Panc1 (cell line): Measurements from ENCODE around the gene CHCHD3. TPM values are rescaled to one million over a fixed set of nuclear protein-coding genes. Genes with fewer than 3 reads are reported as not detected.

Experiments used
- ATAC-seq: fragments of 200-7000 bp; cut with Tn5 transposase; 2 replicates; pipeline ENCODE4 v1.9.1; 2020; ENCODE audit warnings: mild to moderate bottlenecking, moderate library complexity
- BruUV-seq: library from RNA; stranded (reverse); fragments of 400-500 nt; replicated peaks from 2 replicates; lab custom pipeline; 2021; lab: Mats Ljungman, UMichigan
- CTCF ChIA-PET: fragments of 300-600 bp; sonication (Branson Sonifier 250); formaldehyde crosslinking; loops from one replicate; lab custom pipeline; 2022; ENCODE audit warnings: antibody characterized with exemption; lab: Charles Lee
- POLR2A ChIA-PET: fragments of 300-600 bp; sonication (Branson Sonifier 250); formaldehyde crosslinking; loops from one replicate; lab custom pipeline; 2022; ENCODE audit warnings: antibody characterized with exemption; lab: Charles Lee
- DNase-seq: peaks from one replicate; pipeline ENCODE4 v3.0.0-alpha.2; 2010; ENCODE audit warnings: low read depth, low spot score
- H3K27ac ChIP-seq: 2 replicates; pipeline ENCODE4 v1.5.1; 2011; ENCODE audit warnings: mild to moderate bottlenecking, low read length, inconsistent platforms
- H3K27me3 ChIP-seq: fragments of 200-500 bp; sonication (Bioruptor generic); 2 replicates; pipeline ENCODE4 v1.6.0; 2014; ENCODE audit warnings: low read length, inconsistent platforms; ENCODE audit not compliant: control insufficient read depth, insufficient read depth
- H3K36me3 ChIP-seq: fragments of 200-500 bp; sonication (Bioruptor generic); 2 replicates; pipeline ENCODE4 v1.5.1; 2014; ENCODE audit warnings: inconsistent platforms, mild to moderate bottlenecking, low read length, moderate library complexity; ENCODE audit not compliant: control insufficient read depth, insufficient read depth
- H3K4me1 ChIP-seq: 2 replicates; pipeline ENCODE4 v1.5.1; 2011; ENCODE audit warnings: inconsistent platforms, mild to moderate bottlenecking, low read length, moderate library complexity; ENCODE audit not compliant: control insufficient read depth, insufficient read depth
- H3K4me3 ChIP-seq, 2 experiments: 2 replicates each; pipeline ENCODE4 v1.5.1; 2011 to 2012; ENCODE audit warnings: low read depth in 2 of 2, low read length in 2 of 2, mild to moderate bottlenecking in 2 of 2, inconsistent platforms in 1 of 2, moderate library complexity in 1 of 2
- H3K9me3 ChIP-seq: fragments of 200-500 bp; sonication (Bioruptor generic); 2 replicates; pipeline ENCODE4 v1.5.1; 2014; ENCODE audit warnings: low read depth, mild to moderate bottlenecking, inconsistent platforms, low read length, moderate library complexity; ENCODE audit not compliant: control insufficient read depth, insufficient read depth
- CTCF ChIP-seq: fragments of 450-650 bp; IDR thresholded peaks from 2 replicates; pipeline ENCODE4 v1.5.1; 2017; ENCODE audit warnings: mild to moderate bottlenecking
- POLR2AphosphoS5 ChIP-seq: IDR thresholded peaks from 2 replicates; pipeline ENCODE4 v1.6.1; 2012; ENCODE audit warnings: mild to moderate bottlenecking, low read depth, low read length, moderate library complexity
- REST ChIP-seq, 2 experiments: IDR thresholded peaks; 2 replicates each; pipeline ENCODE4 v1.6.1; 2011 to 2012; ENCODE audit warnings: low read depth in 2 of 2, control low read depth in 1 of 2, low read length in 1 of 2, mild to moderate bottlenecking in 1 of 2, moderate library complexity in 1 of 2; ENCODE audit not compliant: insufficient read depth in 1 of 2
- SIN3A ChIP-seq: IDR thresholded peaks from 2 replicates; pipeline ENCODE4 v1.6.1; 2012; ENCODE audit warnings: low read depth, mild to moderate bottlenecking, low read length, moderate library complexity, borderline replicate concordance; ENCODE audit not compliant: insufficient read depth
- TCF7L2 ChIP-seq: IDR thresholded peaks from 2 replicates; pipeline ENCODE4 v1.6.1; 2011; ENCODE audit warnings: mild to moderate bottlenecking, low read depth, low read length, inconsistent platforms
- in situ Hi-C: cut with HindIII; loops from 2 replicates; pipeline ENCODE4 v1.10.0; 2016; ENCODE audit warnings: low sequenced_read_pairs, low pct_unique_long_range_greater_than_20kb
- intact Hi-C: fragments of 100-400 bp; cut with micrococcal nuclease; formaldehyde crosslinking; loops from one replicate; pipeline ENCODE4 v1.10.0; 2022; ENCODE audit not compliant: unreplicated experiment
- total RNA-seq: library from RNA; stranded (reverse); gene quantifications from one replicate; pipeline ENCODE4 v1.2.1, GENCODE V29; 2021; ENCODE audit not compliant: unreplicated experiment

CHCHD3 gene
- total RNA-seq, 1 experiment from 2014 or later, result 109 TPM

GRCh38 chr7:132828502-132828901 is 253.4 kb downstream of the CHCHD3 start:
- ChIA-PET CTCF (no interaction called here), POLR2A (no interaction called here)

GRCh38 chr7:132825932-132826835 is 255.7 kb downstream of the CHCHD3 start:
- intact Hi-C loops, result no loop called here
- H3K4me3 ChIP-seq, result no peak overlapping the region
- no peak overlapping the region for H3K27ac ChIP-seq
- in situ Hi-C loops, result no loop called here
- H3K36me3 ChIP-seq, result no peaks in the 10 kb centered on the region; the same call in 1 of the 2 replicates
- no peaks in the 10 kb centered on the region for H3K9me3 ChIP-seq
- ATAC-seq (no peak), DNase-seq (no peak)
- BruUV-seq, result no TSS peak
- H3K27me3 ChIP-seq, result no peaks in the 10 kb centered on the region
- no peaks in the 10 kb centered on the region; the same call in 1 of the 2 replicates for H3K4me1 ChIP-seq
- CTCF ChIA-PET, result no interaction called here
- POLR2A ChIA-PET, result no interaction called here
- TF ChIP-seq SIN3A, result no peak
- TF ChIP-seq CTCF, result no peak
- no peak for TF ChIP-seq POLR2AphosphoS5
- no peak for TF ChIP-seq REST (IDR thresholded peaks at IDR 0.05; ENCODE audit: insufficient read depth in 1 of 2, low read depth in 2 of 2, low read length in 1 of 2)

More at GRCh38 chr7:132828502-132828901, 253.4 kb downstream of the CHCHD3 start:
- Histone ChIP-seq H3K36me3 (no peaks in the 10 kb centered on the region; the same call in 1 of the 2 replicates), H3K9me3 (no peaks in the 10 kb centered on the region), H3K27ac (no peak overlapping the region), H3K4me3 (no peak overlapping the region), H3K4me1 (no peaks in the 10 kb centered on the region; the same call in 1 of the 2 replicates), H3K27me3 (no peaks in the 10 kb centered on the region)
- DNase-seq (no peak), ATAC-seq (no peak)
- BruUV-seq, result no TSS peak
- no peak for TF ChIP-seq SIN3A
- TF ChIP-seq REST (IDR thresholded peaks at IDR 0.05; ENCODE audit: insufficient read depth in 1 of 2, low read depth in 2 of 2, low read length in 1 of 2), result no peak
- TF ChIP-seq TCF7L2, result no peak
- TF ChIP-seq CTCF, result no peak
- no peak for TF ChIP-seq POLR2AphosphoS5
- intact Hi-C loops (no loop called here), in situ Hi-C loops (no loop called here)
